Measurements from ENCODE around the gene CDKAL1.

DNA sequence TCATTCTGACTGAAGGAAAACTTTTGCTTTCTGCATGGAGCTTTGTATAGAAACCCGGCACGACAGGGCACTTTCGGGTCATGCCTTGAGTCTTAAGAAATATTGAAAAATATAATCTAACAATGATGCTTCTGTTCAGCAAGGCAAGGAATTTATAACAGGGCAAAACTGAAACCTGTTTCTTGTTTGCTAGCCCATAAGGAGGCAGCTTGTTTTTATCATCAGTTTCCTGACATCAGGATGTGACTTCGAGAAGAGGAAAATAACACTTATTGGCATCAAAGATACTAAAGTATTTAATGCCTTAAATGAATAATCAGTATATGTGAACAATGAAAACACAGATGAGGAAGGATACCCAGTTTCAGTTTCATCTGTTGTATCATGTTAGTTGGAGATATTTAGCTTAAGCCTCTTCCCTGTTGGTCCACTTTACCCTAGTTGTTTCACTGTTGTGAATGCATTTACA, 146.5 kb downstream of the CDKAL1 start:
- no peak for TF ChIP-seq ESRRA (CRISPR knock-in tag; IDR thresholded peaks at IDR 0.05; ENCODE audit: borderline replicate concordance)
- no peak for TF ChIP-seq ZNF263 (CRISPR knock-in tag; IDR thresholded peaks at IDR 0.05; ENCODE audit: low read depth)
- no peak for TF ChIP-seq CTCF (IDR thresholded peaks at IDR 0.05)
- no peak for TF ChIP-seq ZNF512 (CRISPR knock-in tag; IDR thresholded peaks at IDR 0.05; ENCODE audit: borderline replicate concordance)
